Measurements from ENCODE around the gene RHOBTB3.
A peak's percentile ranks its signal among the peaks of the same experiment; 100 is the strongest.

Gene RHOBTB3

GRCh38 chr5:95770830-95771708 is 39.9 kb downstream of the RHOBTB3 start:
- DNase-seq, result no peak

- no peak for DNase-seq
Observed at GRCh38 chr5:95771892-95772291, 40.8 kb downstream of the RHOBTB3 start.

- peak; percentile 22 for DNase-seq
Observed at GRCh38 chr5:95773335-95774059, 42.4 kb downstream of the RHOBTB3 start.

- DNase-seq, result no peak
Observed at GRCh38 chr5:95777441-95777840, 46.3 kb downstream of the RHOBTB3 start.

DNA sequence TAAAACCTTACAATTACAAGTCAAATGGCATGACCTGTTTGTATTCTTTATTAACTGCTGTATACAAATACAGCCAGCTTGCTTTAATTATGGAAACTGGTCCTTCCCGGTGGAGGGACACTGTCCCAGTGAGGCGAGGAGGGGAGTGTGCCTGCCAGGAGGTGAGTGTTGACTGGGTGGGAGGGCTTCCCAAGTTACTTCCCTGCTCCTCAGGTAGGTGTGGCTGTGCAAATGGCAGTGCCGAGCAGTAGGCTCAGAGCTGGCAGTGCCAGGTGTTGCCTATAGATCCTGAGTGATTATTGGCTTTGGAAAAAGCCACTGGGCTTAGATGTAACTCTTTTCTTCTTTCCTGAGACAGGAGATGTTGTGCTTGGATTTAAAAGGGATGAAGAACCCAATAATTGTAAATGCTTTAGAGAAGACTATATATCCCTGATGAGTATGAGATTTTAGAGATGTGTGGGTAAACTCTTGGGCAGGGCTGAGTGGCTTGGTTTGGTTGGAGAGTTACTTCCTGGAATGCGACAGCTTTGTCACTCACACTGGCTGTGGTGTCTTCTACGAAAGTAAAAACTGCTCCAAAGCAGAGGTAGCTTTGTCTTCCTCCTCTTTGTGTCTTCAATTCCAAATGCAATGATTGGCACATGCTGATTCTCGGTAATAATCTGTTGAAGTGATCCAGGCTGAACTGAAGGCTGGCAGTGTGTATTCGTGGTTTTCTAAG is 47.7 kb downstream of the RHOBTB3 start:
- no peak for DNase-seq

GRCh38 chr5:95779611-95780010 is 48.5 kb downstream of the RHOBTB3 start:
- DNase-seq, result no peak

DNA sequence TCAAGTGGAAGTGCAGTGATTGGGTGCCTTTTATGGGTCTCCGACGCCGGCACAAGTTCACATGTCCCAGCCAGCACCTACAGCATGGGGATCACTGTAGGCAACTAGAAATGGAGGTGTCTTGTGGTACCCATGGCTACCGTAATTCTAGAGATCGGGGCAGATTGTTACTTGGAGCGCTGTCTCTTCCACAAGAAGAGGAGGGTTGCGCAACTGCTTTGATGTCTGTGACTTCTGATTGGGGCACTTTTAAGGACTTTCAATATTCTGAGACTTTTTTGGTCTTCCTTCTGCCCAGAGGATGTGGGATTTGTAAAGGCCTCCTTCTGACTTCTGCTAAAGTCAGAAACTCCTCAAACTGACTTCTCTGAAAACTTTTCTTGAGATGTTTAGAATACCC is 49.5 kb downstream of the RHOBTB3 start:
- DNase-seq, result no peak

DNA sequence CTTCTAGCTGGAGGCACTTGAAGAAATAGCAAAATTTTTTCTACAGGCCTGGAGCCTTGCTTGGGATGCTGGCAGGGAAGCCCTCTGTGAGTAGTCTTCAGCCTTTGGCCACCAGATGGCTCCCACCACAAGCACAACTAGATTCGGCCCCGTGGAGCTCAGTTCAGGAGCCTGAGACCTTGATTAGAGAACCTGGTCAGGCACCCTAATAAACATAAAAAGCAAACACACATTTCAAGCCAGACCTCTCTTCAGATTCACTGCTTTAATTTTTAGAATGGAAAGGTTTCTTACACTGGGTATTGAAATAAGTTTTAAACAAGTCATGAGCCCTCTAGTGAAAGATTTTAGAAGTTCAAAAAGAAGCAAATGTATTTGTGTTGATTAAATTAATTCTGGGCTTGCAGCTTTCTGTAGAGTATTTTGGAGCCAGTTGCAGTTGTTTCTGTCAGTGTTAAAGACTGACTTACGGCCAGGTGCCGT is 50.0 kb downstream of the RHOBTB3 start:
- peak; percentile 84 for DNase-seq

DNA sequence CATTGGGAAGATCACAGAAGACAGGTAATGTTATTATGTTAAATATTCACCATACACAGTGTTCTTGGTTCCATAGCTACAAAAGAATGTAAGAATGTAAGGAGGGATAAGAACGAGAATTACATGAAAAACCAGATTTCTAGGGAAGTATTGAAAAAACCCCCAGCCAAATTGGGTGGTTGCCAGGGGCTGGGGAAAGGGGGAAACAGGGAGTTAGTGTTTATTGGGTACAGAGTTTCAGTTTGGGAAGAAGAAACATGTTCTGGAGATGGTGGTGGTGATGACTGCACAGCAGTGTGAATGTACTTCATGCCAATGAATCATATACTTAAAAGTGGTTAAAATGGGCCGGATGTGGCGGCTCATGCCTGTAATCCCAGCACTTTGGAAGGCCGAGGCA is 51.0 kb downstream of the RHOBTB3 start:
- DNase-seq, result no peak

- no peak for DNase-seq
Observed at GRCh38 chr5:95783661-95784060, 52.5 kb downstream of the RHOBTB3 start.

DNA sequence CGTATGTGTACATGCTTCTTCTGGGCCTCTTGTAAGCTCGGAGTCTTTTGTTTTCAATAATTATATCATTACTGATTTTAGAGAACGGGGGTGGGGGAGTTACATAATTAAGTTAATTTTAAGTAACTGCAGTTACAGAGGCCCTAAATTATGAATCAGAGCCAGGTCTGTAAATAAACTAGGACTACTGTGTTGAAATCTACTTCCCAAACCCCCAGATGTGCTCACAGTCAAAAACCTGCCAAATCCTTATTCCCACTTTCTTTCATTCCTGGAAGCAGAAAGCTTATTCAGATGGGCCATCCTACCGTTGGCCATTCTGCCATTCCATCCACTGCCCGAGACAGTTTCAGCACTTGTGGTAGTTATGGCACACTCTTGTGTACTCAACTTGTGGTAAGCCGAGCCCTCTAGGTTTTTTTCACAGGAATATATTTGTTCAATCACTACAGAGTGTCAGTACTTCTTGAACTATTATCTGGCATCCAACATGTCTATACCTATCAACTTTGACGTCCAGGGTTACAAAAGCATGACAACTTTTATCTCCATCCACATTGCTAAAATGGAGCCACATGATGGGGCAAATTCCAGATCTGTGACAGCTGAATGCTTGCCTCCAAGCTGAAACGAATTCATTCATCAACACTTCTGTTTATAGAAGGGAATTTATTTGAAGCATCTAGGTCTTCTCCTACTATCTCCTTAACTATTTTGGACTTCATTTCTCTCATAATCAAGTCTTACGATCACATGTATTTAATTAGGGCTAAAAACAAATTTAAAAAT is 53.6 kb downstream of the RHOBTB3 start:
- DNase-seq, result no peak

GRCh38 chr5:95786821-95787418 is 55.8 kb downstream of the RHOBTB3 start:
- DNase-seq, result no peak

- DNase-seq, result no peak
Observed at GRCh38 chr5:95788493-95788892, 57.4 kb downstream of the RHOBTB3 start.

- no peak for DNase-seq
Observed at GRCh38 chr5:95791751-95792150, 60.6 kb downstream of the RHOBTB3 start.

DNA sequence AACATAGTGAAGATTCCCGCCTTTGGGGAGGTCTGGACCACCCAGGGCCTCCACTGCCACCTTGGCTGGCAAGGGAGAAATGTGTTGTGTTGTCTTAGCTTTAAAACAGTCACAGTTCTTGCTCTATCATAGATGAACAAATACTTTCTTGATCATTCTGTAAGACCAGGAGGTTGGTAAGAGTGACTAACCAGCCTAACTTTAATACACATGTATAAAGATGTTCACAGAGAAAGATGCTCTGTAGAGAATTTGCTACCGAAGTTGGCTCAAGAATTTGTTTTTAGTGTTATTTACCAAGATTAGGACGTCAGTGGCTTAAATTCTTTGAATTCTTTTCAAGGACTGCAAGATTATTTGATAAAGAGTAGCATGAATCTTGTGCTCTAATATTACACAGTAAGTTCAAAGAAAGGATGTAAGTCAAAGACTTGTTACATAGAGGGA is 63.0 kb downstream of the RHOBTB3 start:
- DNase-seq, result no peak

GRCh38 chr5:95797301-95797700 is 66.2 kb downstream of the RHOBTB3 start:
- no peak for DNase-seq

- DNase-seq, result no peak
Observed at GRCh38 chr5:95798048-95798447, 66.9 kb downstream of the RHOBTB3 start.

DNA sequence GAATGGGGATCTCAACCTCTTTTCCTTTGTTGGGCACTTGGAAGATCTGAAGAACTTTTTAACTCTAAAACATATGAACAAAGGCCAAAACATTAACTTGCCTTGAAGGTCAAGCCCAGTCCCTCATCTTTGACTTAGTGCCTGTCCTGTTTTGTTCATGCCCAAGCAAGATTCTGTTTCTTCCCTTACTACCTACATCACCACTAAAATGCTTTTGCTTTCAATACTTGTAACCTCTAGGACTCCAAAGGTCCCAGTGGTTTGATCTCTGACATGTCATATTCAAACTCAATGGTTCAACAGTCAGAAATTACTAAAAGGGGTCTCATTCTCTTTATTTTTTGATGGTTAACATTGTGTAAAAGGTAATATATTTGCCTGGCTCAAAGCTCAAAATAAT is 67.4 kb downstream of the RHOBTB3 start:
- DNase-seq, result no peak

GRCh38 chr5:95799191-95799835 is 68.2 kb downstream of the RHOBTB3 start:
- DNase-seq, result no peak

DNA sequence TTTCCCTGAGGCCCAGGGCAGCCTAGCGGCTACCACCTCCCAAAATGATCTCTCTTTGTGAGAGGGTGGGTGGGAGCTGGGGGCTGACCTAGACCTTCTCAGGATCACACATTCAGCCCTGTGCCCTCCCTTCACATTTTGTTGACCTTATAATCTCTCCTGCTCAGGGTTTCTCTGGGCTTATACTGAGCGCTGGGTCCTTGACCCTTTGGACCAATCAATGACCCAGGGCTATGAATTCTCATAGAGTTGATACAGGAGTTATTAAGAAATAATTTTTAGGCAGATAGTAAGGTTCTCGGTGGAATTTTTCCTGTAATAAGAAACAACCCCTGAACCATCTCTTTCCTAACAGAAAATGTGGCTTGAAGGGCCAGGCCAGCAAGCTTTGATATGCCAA is 69.4 kb downstream of the RHOBTB3 start:
- DNase-seq, result no peak

GRCh38 chr5:95801532-95801931 is 70.4 kb downstream of the RHOBTB3 start:
- no peak for DNase-seq

GRCh38 chr5:95801961-95802360 is 70.8 kb downstream of the RHOBTB3 start:
- no peak for DNase-seq

Measured in DMS53 (cell line).